AG20443 (cell line): ENCODE results near the gene HUS1B.

Source experiments
- DNase-seq: peaks from one replicate; pipeline ENCODE4 v3.0.0; 2012; ENCODE audit warnings: low spot score, mixed read lengths

Gene HUS1B

DNA sequence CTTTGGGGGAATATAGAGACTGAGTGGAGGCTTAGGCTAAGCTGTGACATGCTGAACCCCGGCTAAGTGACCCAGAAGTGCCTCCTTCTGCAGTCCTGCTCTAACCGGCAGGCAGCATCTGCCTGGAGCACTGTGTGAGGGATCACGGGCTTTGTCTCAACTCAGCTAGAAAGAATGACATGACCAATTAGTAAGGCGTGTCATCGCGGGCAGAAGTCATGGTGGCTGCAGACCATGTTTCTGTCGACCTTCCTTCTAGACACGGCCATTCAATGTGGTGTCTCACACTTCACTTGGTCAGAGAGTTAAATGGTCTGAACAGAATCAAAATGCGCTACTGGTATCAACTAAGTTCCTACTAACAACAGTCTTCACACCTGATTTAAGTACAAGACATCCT, 35.0 kb downstream of the HUS1B start:
- DNase-seq: no peak

DNA sequence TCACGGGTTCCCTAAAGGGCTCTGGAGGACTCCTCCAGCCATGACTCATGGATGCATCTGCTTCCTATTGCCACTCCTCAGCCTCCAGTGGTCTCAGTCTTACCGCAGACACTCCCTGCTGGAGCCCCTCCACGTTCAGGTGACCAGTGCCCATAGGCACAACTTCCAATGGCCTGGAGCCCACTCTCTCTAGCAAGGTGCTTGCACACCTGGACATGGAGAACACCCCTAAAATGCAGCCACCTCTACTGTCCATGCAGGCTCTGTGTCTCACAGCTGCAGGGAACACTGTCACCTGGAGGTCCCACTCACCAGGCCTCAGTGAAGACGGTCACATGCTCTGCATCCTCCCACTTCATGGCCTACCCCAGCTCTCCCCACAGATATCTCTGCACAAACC, 36.0 kb downstream of the HUS1B start:
- no peak for DNase-seq

DNA sequence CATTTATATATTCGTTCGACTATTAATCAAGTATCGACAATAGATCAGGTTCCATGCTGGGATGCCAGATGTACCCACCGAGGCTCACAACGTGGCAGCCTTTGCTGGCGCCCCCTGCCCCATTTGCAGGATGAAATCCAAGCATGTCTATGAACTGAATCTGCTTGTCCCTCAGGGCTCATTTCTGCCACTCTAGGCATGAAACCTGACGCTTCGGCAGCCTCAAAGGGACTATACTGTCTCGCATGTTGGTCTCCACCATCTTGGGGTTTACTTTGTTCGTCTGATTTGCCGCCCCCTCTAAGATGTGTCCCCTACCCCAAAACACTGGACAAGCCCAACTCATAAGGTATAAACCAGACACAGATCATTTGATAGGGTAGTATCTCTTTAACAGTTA, 36.7 kb downstream of the HUS1B start:
- no peak for DNase-seq

DNA sequence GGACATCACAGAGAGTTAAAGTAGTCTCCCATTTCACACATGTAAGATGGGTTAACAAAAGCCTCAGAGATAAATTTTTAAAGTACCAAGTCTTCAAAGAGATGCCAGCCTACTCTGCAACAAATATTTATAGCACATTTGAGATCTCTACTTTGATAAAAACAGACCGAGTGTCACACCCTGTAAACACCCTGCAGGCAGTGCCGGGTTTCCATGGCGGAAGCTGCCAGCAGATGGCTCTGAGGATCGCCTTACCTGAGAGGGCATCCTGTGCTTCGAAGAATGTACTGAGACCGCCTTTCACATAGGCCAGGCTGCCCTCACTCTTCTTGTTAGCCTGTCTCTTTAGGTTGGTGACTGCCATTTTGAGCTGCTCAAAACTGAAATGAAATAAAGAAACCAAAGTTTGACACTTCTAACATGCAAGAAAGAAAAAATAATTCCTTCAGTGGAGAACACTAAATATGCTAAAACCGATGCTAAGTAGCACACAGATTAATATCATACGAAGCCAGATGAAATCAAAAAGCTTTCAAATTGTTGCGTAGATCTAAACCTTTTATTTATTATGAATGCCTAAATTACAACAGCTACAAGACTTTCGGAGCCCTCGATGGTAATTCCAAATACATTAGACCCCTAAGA, 39.3 kb downstream of the HUS1B start:
- DNase-seq: no peak

DNA sequence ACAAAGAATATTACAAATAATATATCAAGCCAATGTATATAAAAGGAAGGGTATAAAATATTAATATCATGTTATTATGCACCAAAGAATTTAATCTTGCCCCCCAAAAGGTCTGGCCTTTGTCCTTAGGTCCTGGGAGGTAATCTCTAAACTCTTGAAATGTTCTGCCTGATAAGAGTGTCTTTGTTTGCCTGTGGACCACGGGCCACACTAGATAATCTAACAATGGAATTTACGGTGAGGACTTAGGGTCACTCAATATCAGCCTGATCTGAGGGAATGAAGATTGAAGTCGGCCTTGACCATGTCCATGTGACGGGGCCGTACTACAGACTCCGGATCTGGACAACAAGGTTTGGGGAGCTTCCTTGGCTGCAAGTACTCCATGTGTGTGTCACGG, 42.9 kb downstream of the HUS1B start:
- DNase-seq: no peak

DNA sequence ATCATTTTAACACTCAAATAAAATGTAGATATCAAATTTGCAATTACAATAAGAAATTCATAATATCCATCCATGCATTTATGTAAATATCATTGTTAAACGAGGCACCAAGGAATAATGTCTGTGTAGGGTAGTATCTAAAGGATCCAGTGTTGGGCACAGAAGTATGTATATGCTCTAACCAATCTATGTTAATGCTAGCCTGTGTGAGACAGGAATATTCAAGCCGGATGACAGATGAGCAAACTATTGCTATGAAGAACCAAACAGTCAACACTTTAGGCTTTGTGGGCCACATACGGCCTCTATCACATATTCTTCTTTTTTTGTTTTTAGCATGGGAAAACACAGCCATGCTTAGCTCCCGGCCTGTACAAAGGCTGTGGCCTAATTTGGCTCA, 45.0 kb downstream of the HUS1B start:
- DNase-seq: no peak

DNA sequence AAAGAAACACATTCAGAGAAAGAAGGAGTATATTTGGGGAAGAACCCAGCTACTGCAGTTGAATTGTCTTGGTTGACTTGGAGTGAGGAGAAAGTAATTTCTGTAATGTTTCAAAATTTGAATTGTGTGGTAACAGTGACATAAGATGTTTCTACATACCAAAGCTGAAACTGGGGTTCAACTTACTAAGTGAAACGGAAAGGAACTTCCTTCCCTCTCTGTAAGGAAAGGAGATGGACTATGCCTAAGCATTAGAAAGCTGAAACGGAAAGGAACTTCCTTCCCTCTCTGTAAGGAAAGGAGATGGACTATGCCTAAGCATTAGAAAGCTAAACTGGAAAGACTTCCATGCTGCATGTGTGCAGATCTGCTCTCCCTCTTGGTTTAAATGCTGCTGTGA, 46.0 kb downstream of the HUS1B start:
- DNase-seq: no peak

DNA sequence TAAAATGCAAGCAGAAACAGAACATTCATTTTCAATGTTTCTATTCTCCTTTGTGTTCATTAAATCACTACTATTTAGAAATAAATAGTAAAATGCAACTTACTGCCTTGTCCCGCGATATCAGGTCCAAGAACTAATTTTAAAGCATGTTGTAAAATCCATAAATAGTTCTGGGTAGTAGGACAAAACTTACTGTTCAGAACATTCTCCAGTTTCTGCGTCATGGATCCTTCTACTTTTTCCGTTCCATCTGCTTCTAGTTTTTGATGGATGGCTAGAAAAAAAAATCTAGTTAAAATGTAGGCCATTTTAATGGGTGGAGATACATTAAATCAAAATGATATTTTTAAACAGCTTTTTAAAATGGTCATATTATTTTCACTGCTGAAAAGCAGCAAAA, 47.0 kb downstream of the HUS1B start:
- no peak for DNase-seq

DNA sequence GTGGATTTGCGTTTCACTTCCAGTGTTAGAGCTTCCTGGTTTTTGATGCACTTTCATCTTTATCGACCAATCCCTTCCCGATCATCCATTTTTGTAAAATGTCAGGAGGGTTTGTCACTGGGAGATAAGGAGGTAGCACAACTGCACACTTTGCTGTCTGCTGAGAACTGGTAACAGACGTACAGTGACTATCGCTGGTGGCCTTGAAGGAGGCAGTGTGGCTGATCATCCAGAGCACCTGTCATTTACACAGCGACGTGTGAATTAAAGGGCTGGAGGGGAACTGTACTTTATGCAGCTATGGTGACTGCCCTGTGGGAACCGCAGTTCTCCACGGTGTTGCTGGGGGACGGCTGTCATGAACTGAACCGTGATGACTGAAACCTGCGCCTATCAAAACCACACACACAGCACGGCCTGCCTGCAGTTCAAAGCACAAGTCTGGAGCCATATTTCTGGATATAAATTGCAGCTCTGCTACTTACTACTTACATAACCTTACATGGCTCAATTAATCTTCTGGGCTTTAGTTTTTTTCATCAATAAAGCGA, 50.0 kb downstream of the HUS1B start:
- DNase-seq: no peak
